PC-9 (cell line): ENCODE results near the gene SKI. TPM values are rescaled to one million over a fixed set of nuclear protein-coding genes. Genes with fewer than 3 reads are reported as not detected.

Experiments
- BruUV-seq: library from RNA; stranded (reverse); fragments of 400-500 nt; replicated peaks from 2 replicates; lab custom pipeline; 2021; lab: Mats Ljungman, UMichigan
- CTCF ChIA-PET: fragments of 300-600 bp; sonication (Branson Sonifier 250); formaldehyde crosslinking; loops from one replicate; lab custom pipeline; 2022; ENCODE audit warnings: antibody characterized with exemption; lab: Charles Lee
- POLR2A ChIA-PET: fragments of 300-600 bp; sonication (Branson Sonifier 250); formaldehyde crosslinking; loops from one replicate; lab custom pipeline; 2022; ENCODE audit warnings: antibody characterized with exemption; ENCODE audit not compliant: unreplicated experiment; lab: Charles Lee
- DNase-seq, 2 experiments: peaks; one replicate each; pipeline versions ENCODE4 v3.0.0 to v3.0.0-alpha.2; 2015 to 2022; ENCODE audit warnings: mixed read lengths in 1 of 2
- H2AFZ ChIP-seq: fragments of 200-600 bp; sonication (generic); 2 replicates; pipeline ENCODE4 v1.8.1; 2017; ENCODE audit warnings: antibody characterized with exemption
- H3F3A ChIP-seq: fragments of 200-600 bp; sonication (generic); 2 replicates; pipeline ENCODE4 v1.8.1; 2017; ENCODE audit warnings: antibody characterized with exemption, mild to moderate bottlenecking, low read depth; ENCODE audit not compliant: insufficient read depth
- H3K27ac ChIP-seq: fragments of 200-600 bp; sonication (generic); 2 replicates; pipeline ENCODE4 v1.6.1; 2016; ENCODE audit warnings: mixed run types
- H3K27me3 ChIP-seq: fragments of 200-600 bp; sonication (generic); 2 replicates; pipeline ENCODE4 v1.6.1; 2016; ENCODE audit warnings: low read depth, mixed run types; ENCODE audit not compliant: insufficient read depth
- H3K36me3 ChIP-seq: fragments of 200-600 bp; sonication (generic); 2 replicates; pipeline ENCODE4 v1.6.1; 2016; ENCODE audit warnings: low read depth, mixed run types
- H3K4me1 ChIP-seq: fragments of 200-600 bp; sonication (generic); replicated peaks from 2 replicates; pipeline ENCODE4 v1.6.1; 2016; ENCODE audit warnings: mixed run types; ENCODE audit not compliant: insufficient read depth
- H3K4me2 ChIP-seq: fragments of 200-600 bp; sonication (generic); 2 replicates; pipeline ENCODE4 v1.6.1; 2017; ENCODE audit warnings: mixed run types
- H3K4me3 ChIP-seq: fragments of 200-600 bp; sonication (generic); 2 replicates; pipeline ENCODE4 v1.6.1; 2016; ENCODE audit warnings: mixed run types
- H3K79me2 ChIP-seq: fragments of 200-600 bp; sonication (generic); 2 replicates; pipeline ENCODE4 v1.6.1; 2017; ENCODE audit warnings: low read depth, mixed run types
- H3K9me2 ChIP-seq: fragments of 200-600 bp; sonication (generic); 2 replicates; pipeline ENCODE4 v1.8.1; 2017; ENCODE audit warnings: mild to moderate bottlenecking; ENCODE audit not compliant: insufficient read depth
- H3K9me3 ChIP-seq: fragments of 200-600 bp; sonication (generic); 2 replicates; pipeline ENCODE4 v1.8.1; 2016; ENCODE audit warnings: low read depth; ENCODE audit not compliant: insufficient read depth
- H4K20me1 ChIP-seq: fragments of 200-600 bp; sonication (generic); 2 replicates; pipeline ENCODE4 v1.8.1; 2017; ENCODE audit not compliant: insufficient read depth
- EZH2 ChIP-seq: fragments of 200-600 bp; sonication (generic); IDR thresholded peaks from 2 replicates; pipeline ENCODE4 v1.8.0; 2017; ENCODE audit warnings: antibody characterized with exemption, low read depth
- intact Hi-C: fragments of 100-400 bp; cut with micrococcal nuclease; formaldehyde crosslinking; loops from one replicate; pipeline ENCODE4 v1.10.0; 2022; ENCODE audit not compliant: unreplicated experiment
- total RNA-seq: library from RNA; stranded (reverse); gene quantifications from 2 replicates; pipeline ENCODE4 v1.2.3, GENCODE V29; 2021
- TF ChIP-seq, protein P1 (sequence below): fragments of 200-600 bp; sonication (generic); conservative IDR thresholded peaks from 2 replicates; pipeline ENCODE4 v1.6.1; 2017; ENCODE audit warnings: mixed run types, antibody characterized with exemption, mild to moderate bottlenecking, moderate library complexity

Gene SKI
- total RNA-seq, 1 experiment from 2014 or later = 36.2 TPM

GRCh38 chr1:2284932-2285331 is 56.8 kb downstream of the SKI start:
- Histone ChIP-seq H3F3A (peaks cover 14% of the 10 kb centered on the region; the same call in 1 of the 2 replicates), H3K4me2 (no peak overlapping the region), H3K27me3 (no peaks in the 10 kb centered on the region), H3K9me3 (no peaks in the 10 kb centered on the region), H4K20me1 (peaks cover 57% of the 10 kb centered on the region), H3K27ac (no peak overlapping the region), H3K36me3 (no peaks in the 10 kb centered on the region), H3K9me2 (no peaks in the 10 kb centered on the region), H3K79me2 (peaks cover 46% of the 10 kb centered on the region; the same call in 1 of the 2 replicates), H3K4me1 (peaks cover 12% of the 10 kb centered on the region), H2AFZ (no peak overlapping the region), H3K4me3 (no peak overlapping the region)
- no peak for TF ChIP-seq EZH2
- TF ChIP-seq, protein P1, sequence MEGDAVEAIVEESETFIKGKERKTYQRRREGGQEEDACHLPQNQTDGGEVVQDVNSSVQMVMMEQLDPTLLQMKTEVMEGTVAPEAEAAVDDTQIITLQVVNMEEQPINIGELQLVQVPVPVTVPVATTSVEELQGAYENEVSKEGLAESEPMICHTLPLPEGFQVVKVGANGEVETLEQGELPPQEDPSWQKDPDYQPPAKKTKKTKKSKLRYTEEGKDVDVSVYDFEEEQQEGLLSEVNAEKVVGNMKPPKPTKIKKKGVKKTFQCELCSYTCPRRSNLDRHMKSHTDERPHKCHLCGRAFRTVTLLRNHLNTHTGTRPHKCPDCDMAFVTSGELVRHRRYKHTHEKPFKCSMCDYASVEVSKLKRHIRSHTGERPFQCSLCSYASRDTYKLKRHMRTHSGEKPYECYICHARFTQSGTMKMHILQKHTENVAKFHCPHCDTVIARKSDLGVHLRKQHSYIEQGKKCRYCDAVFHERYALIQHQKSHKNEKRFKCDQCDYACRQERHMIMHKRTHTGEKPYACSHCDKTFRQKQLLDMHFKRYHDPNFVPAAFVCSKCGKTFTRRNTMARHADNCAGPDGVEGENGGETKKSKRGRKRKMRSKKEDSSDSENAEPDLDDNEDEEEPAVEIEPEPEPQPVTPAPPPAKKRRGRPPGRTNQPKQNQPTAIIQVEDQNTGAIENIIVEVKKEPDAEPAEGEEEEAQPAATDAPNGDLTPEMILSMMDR = no peak
- no TSS peak for BruUV-seq
- intact Hi-C loops = no loop called here
- ChIA-PET CTCF (no interaction called here), POLR2A (no interaction called here)
- no peak for DNase-seq

DNA sequence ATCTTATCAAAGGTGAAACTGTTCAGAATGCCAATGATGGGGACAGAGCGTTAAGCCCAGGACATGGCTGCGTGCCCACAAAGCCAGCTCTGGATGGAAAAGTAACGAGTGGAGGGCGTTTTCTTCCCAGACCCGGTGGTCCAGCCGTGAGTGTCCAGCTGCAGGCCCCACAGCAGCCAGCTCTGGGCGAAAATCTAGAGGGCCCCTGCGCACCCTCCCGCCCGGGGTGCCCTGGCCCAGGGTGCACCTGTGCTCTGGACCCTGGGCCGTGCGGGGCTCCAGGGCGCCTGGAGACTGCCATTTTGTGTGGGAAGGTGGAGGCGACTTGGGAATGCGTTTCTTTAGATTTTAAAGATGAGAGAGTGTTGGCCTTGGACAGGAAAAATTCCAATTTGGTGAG is 58.8 kb downstream of the SKI start:
- no peak overlapping the region for H3K4me3 ChIP-seq
- H3K27me3 ChIP-seq = no peaks in the 10 kb centered on the region
- H3K27ac ChIP-seq = no peak overlapping the region
- peaks cover 26% of the 10 kb centered on the region for H3F3A ChIP-seq
- no peak for TF ChIP-seq EZH2
- TF ChIP-seq, protein P1 = no peak
- intact Hi-C loops = no loop called here
- H3K9me3 ChIP-seq = no peaks in the 10 kb centered on the region
- no peak overlapping the region for H3K4me2 ChIP-seq
- peaks cover 29% of the 10 kb centered on the region for H3K4me1 ChIP-seq
- peaks cover 57% of the 10 kb centered on the region for H3K79me2 ChIP-seq
- no peaks in the 10 kb centered on the region for H3K36me3 ChIP-seq
- CTCF ChIA-PET = no interaction called here
- POLR2A ChIA-PET = no interaction called here
- H3K9me2 ChIP-seq = no peaks in the 10 kb centered on the region
- DNase-seq = no peak
- H2AFZ ChIP-seq = no peak overlapping the region
- BruUV-seq = no TSS peak
- peaks cover 62% of the 10 kb centered on the region for H4K20me1 ChIP-seq

GRCh38 chr1:2287649-2288048 is 59.5 kb downstream of the SKI start:
- H3K27me3 ChIP-seq = no peaks in the 10 kb centered on the region
- H3K27ac ChIP-seq = no peak overlapping the region
- no peaks in the 10 kb centered on the region for H3K9me2 ChIP-seq
- no peak overlapping the region for H3K4me2 ChIP-seq
- BruUV-seq = no TSS peak
- peaks cover 65% of the 10 kb centered on the region for H3K79me2 ChIP-seq
- peaks cover 28% of the 10 kb centered on the region for H3F3A ChIP-seq
- H3K9me3 ChIP-seq = no peaks in the 10 kb centered on the region
- POLR2A ChIA-PET = no interaction called here
- H3K4me3 ChIP-seq = no peak overlapping the region
- H3K36me3 ChIP-seq = no peaks in the 10 kb centered on the region
- no peak overlapping the region for H2AFZ ChIP-seq
- intact Hi-C loops = no loop called here
- H4K20me1 ChIP-seq = peaks cover 70% of the 10 kb centered on the region
- CTCF ChIA-PET = interaction anchor here (0.6 kb wide), 1 partner anchor 68 kb away, joined by 4 read pairs; no protein-coding TSS in a partner anchor
- H3K4me1 ChIP-seq = peaks cover 34% of the 10 kb centered on the region
- no peak for DNase-seq
- TF ChIP-seq, protein P1 = no peak
- no peak for TF ChIP-seq EZH2
